K562 (cell line): Measurements from ENCODE around the gene TICAM1. TPM values are rescaled to one million over a fixed set of nuclear protein-coding genes. Genes with fewer than 3 reads are reported as not detected.
A peak's percentile ranks its signal among the peaks of the same experiment; 100 is the strongest.

Source experiments
- ATAC-seq: fragments of 200-7000 bp; cut with Tn5 transposase; 3 replicates; pipeline ENCODE4 v1.9.1; 2020; ENCODE audit warnings: moderate library complexity
- BruUV-seq: library from RNA; stranded (reverse); fragments of 400-500 nt; replicated peaks from 2 replicates; lab custom pipeline; 2021; lab: Mats Ljungman, UMichigan
- CTCF ChIA-PET: fragments of 300-600 bp; formaldehyde crosslinking; extraction: SDS; loops from one replicate; lab custom pipeline; 2021; ENCODE audit warnings: low intra/inter-chr PET ratio; lab: Yijun Ruan, JAX
- POLR2A ChIA-PET: fragments of 300-600, 350-650 bp; sonication (Branson Sonifier 250); formaldehyde crosslinking; extraction: SDS; loops from one replicate; lab custom pipeline; 2021; ENCODE audit warnings: antibody characterized with exemption, inconsistent platforms; lab: Yijun Ruan, JAX
- DNase-seq, 4 experiments: peaks; one replicate each; pipeline versions ENCODE4 v3.0.0 to v3.0.0-alpha.2; 2011 to 2018; ENCODE audit warnings: low spot score in 3 of 4, mixed read lengths in 3 of 4; ENCODE audit errors: extremely low read depth in 1 of 4
- FAIRE-seq: peaks from 2 replicates; lab custom pipeline; 2011; peaks lifted over from hg19 to GRCh38; lab: Jason Lieb, UNC
- H2AFZ ChIP-seq: 2 replicates; pipeline ENCODE4 v1.6.0; 2011; ENCODE audit warnings: low read depth, low read length, control low read depth, inconsistent platforms
- H3K27ac ChIP-seq: fragments of 200-600 bp; 3 replicates; pipeline ENCODE4 v1.8.0; 2011; ENCODE audit warnings: low read depth, mild to moderate bottlenecking, control low read depth, inconsistent platforms, low read length, moderate library complexity, mixed read lengths; ENCODE audit errors: extremely low read depth
- H3K27me3 ChIP-seq, 2 experiments: fragments of 300-600 bp in 1 of 2; 2 replicates in 1 of 2; 3 replicates in 1 of 2; pipeline versions ENCODE4 v1.6.0 to v1.8.0; 2011; ENCODE audit warnings: inconsistent platforms in 2 of 2, low read length in 2 of 2, mild to moderate bottlenecking in 1 of 2, mixed read lengths in 1 of 2, moderate library complexity in 1 of 2; ENCODE audit not compliant: control insufficient read depth in 2 of 2, insufficient read depth in 2 of 2
- H3K36me3 ChIP-seq: fragments of 300-600 bp; 3 replicates; pipeline ENCODE4 v1.8.0; 2011; ENCODE audit warnings: mild to moderate bottlenecking, low read length, inconsistent platforms; ENCODE audit not compliant: control insufficient read depth, insufficient read depth
- H3K4me1 ChIP-seq, 2 experiments: fragments of 200-600 bp in 1 of 2; replicated peaks in 1 of 2; 2 replicates in 1 of 2; 3 replicates in 1 of 2; pipeline versions ENCODE4 v1.5.1 to v1.8.0; 2011; ENCODE audit warnings: inconsistent platforms in 2 of 2, low read length in 2 of 2, mild to moderate bottlenecking in 1 of 2, mixed read lengths in 1 of 2, moderate library complexity in 1 of 2; ENCODE audit not compliant: control insufficient read depth in 2 of 2, insufficient read depth in 2 of 2
- H3K4me2 ChIP-seq: 2 replicates; pipeline ENCODE4 v1.6.1; 2011; ENCODE audit warnings: low read length, control low read depth, inconsistent platforms, mixed read lengths; ENCODE audit not compliant: insufficient read depth
- H3K4me3 ChIP-seq: fragments of 200-600 bp; sonication (generic), shearing (Covaris generic); 2 replicates; pipeline ENCODE4 v1.5.1; 2016; ENCODE audit warnings: control low read depth, inconsistent platforms
- H3K79me2 ChIP-seq: fragments of 200-600 bp; 3 replicates; pipeline ENCODE4 v1.8.0; 2011; ENCODE audit warnings: low read length, inconsistent platforms; ENCODE audit not compliant: control insufficient read depth, insufficient read depth
- H3K9ac ChIP-seq, 2 experiments: 2 replicates each; pipeline versions ENCODE4 v1.6.0 to v1.6.1; 2011; ENCODE audit warnings: low read depth in 2 of 2, low read length in 2 of 2, control low read depth in 1 of 2, inconsistent platforms in 1 of 2, mild to moderate bottlenecking in 1 of 2, mixed read lengths in 1 of 2; ENCODE audit not compliant: insufficient read depth in 1 of 2
- H3K9me1 ChIP-seq: one replicate; pipeline ENCODE4 v1.6.0; 2011; ENCODE audit warnings: inconsistent platforms, mild to moderate bottlenecking, low read length, moderate library complexity; ENCODE audit not compliant: control insufficient read depth, insufficient read depth
- H3K9me3 ChIP-seq: replicated peaks from 2 replicates; pipeline ENCODE4 v1.5.1; 2011; ENCODE audit warnings: low read depth, low read length, inconsistent platforms; ENCODE audit not compliant: control insufficient read depth, insufficient read depth
- H4K20me1 ChIP-seq: replicated peaks from 2 replicates; pipeline ENCODE4 v1.6.1; 2011; ENCODE audit warnings: low read length, inconsistent platforms, mixed read lengths; ENCODE audit not compliant: control insufficient read depth, insufficient read depth
- KAT7 ChIP-seq: sonication (generic); formaldehyde crosslinking; IDR thresholded peaks from 2 replicates; pipeline ENCODE4 v1.8.0; 2022; ENCODE audit warnings: missing genetic modification reagents, mild to moderate bottlenecking, borderline replicate concordance
- MGA ChIP-seq: fragments of 450-650 bp; IDR thresholded peaks from 2 replicates; pipeline ENCODE4 v1.6.1; 2016; ENCODE audit warnings: mild to moderate bottlenecking, moderate library complexity
- RNF2 ChIP-seq: sonication (generic); IDR thresholded peaks from 2 replicates; pipeline ENCODE4 v1.6.1; 2016
- SMARCA4 ChIP-seq: fragments of 450-650 bp; IDR thresholded peaks from 2 replicates; pipeline ENCODE4 v1.6.1; 2016
- SMARCB1 ChIP-seq: IDR thresholded peaks from 2 replicates; pipeline ENCODE4 v1.6.1; 2011; ENCODE audit warnings: improper control_type of control experiment, low read depth; ENCODE audit not compliant: insufficient read length
- SUPT5H ChIP-seq: fragments of 450-650 bp; IDR thresholded peaks from 2 replicates; pipeline ENCODE4 v1.6.1; 2016
- ZC3H4 ChIP-seq: sonication (generic); formaldehyde crosslinking; IDR thresholded peaks from 2 replicates; pipeline ENCODE4 v1.9.0; 2021; ENCODE audit warnings: missing genetic modification reagents, borderline replicate concordance
- ZHX1 ChIP-seq: fragments of 150-350 bp; conservative IDR thresholded peaks from 2 replicates; pipeline ENCODE4 v1.6.1; 2014; ENCODE audit warnings: low read length
- ZNF121 ChIP-seq: sonication (generic); formaldehyde crosslinking; conservative IDR thresholded peaks from 2 replicates; pipeline ENCODE4 v1.8.0; 2022; ENCODE audit warnings: missing genetic modification reagents
- ZNF384 ChIP-seq: IDR thresholded peaks from 2 replicates; pipeline ENCODE4 v1.6.1; 2012; ENCODE audit warnings: low read depth, low read length, improper control_type of control experiment
- WGBS: fragments of 100-300 bp; shearing (Covaris generic); methylation state at CpG from one replicate; pipeline ENCODE4 v1.1.6; 2016; ENCODE audit warnings: low coverage, mixed read lengths; ENCODE audit not compliant: insufficient coverage; ENCODE audit errors: missing lambda C conversion rate; 5-methylcytosine and 5-hydroxymethylcytosine counted together
- in situ Hi-C: fragments of 300-500 bp; cut with MboI; formaldehyde crosslinking; loops from 4 replicates; pipeline ENCODE4 v1.15.0; 2018; ENCODE audit warnings: inconsistent platforms, mixed read lengths
- intact Hi-C: fragments of 100-400 bp; cut with micrococcal nuclease; formaldehyde crosslinking; loops from 2 replicates; pipeline ENCODE4 v1.14.2; 2022
- polyA plus RNA-seq, 8 experiments: library from polyadenylated mRNA; depleted of rRNA in 4 of 8; stranded (reverse) in 5 of 8; unstranded in 3 of 8; fragments of >200 nt; fragmentation: Nextera tagmentation in 2 of 8; fragmentation: Illumina TruSeq in 1 of 8; extraction: Ambion mirVana in 2 of 8; extraction: Trizol in 1 of 8; gene quantifications; 2 replicates each; pipeline versions ENCODE4 v1.2.1 to v1.2.3, GENCODE V29; 2011 to 2014; ENCODE audit warnings: inconsistent platforms in 1 of 8, missing spikeins in 1 of 8
- total RNA-seq, 7 experiments: library from RNA; depleted of rRNA in 6 of 7; stranded (reverse); fragments of >200 nt in 6 of 7; fragmentation: Illumina TruSeq in 2 of 7; extraction: Trizol in 2 of 7; gene quantifications; 2 replicates each; pipeline versions ENCODE4 v1.2.1 to v1.2.3, GENCODE V29; 2011 to 2021; ENCODE audit warnings: low replicate concordance in 1 of 7

TICAM1 gene
- total and polyA plus RNA-seq, 9 of the 15 experiments (the other 6 are each of a cell fraction or from before 2014, with no cell fraction given) = 0.07 to 11.6 (median 1.5) TPM

- no TSS peak for BruUV-seq
- Histone ChIP-seq H3K79me2 (no peaks in the 10 kb centered on the region), H3K27me3 (no peaks in the 10 kb centered on the region), H3K9me1 (no peaks in the 10 kb centered on the region), H3K4me3 (no peak overlapping the region), H3K36me3 (peaks cover 52% of the 10 kb centered on the region; the same call in 1 of the 3 replicates), H3K4me2 (no peak overlapping the region), H4K20me1 (no peaks in the 10 kb centered on the region), H3K9ac (no peak overlapping the region), H2AFZ (no peak overlapping the region), H3K9me3 (no peaks in the 10 kb centered on the region), H3K27ac (no peak overlapping the region), H3K4me1 (peaks cover 0 to 10% of the 10 kb centered on the region in 2 experiments; a peak in 2 of 5 replicates)
- FAIRE-seq = no peak
- in situ Hi-C loops (no loop called here), intact Hi-C loops (no loop called here)
- ChIA-PET POLR2A (interaction anchor here (1.1 kb wide), 1 partner anchor 53 kb away, joined by 3 read pairs; no protein-coding TSS in a partner anchor), CTCF (interaction anchor here (1.6 to 2.5 kb wide), 2 partner anchors 41 to 43 kb away, joined by 7 to 17 read pairs; no protein-coding TSS in a partner anchor)
- peak; percentile 47; the same call in 2 of the 3 replicates for ATAC-seq
- DNase-seq = no peak
- 80% methylated on average over 6 of the region's 6 CpGs for WGBS
- no peak for TF ChIP-seq ZHX1
- TF ChIP-seq RNF2 = no peak
- peak; percentile 16; the same call in 1 of the 2 replicates for TF ChIP-seq SUPT5H
- no peak for TF ChIP-seq MGA
- TF ChIP-seq KAT7 = no peak
- no peak for TF ChIP-seq ZC3H4 (CRISPR knock-in tag)
- peak; percentile 95 for TF ChIP-seq ZNF121 (CRISPR knock-in tag)
- TF ChIP-seq ZNF384 = 0 out of 2 replicates have a peak, but pooled peaks have one; percentile 26
- no peak for TF ChIP-seq SMARCA4
- TF ChIP-seq SMARCB1 = no peak
These were observed 21.0 kb upstream of the TICAM1 start for GRCh38 chr19:4852484-4852883.
